Midbrain (tissue), 1 donor: Measurements from ENCODE around the gene METTL21A.

Experiments used
- DNase-seq: peaks from one replicate; lab custom pipeline; 2025; lab: John Stamatoyannopoulos, UW

The METTL21A gene

DNA sequence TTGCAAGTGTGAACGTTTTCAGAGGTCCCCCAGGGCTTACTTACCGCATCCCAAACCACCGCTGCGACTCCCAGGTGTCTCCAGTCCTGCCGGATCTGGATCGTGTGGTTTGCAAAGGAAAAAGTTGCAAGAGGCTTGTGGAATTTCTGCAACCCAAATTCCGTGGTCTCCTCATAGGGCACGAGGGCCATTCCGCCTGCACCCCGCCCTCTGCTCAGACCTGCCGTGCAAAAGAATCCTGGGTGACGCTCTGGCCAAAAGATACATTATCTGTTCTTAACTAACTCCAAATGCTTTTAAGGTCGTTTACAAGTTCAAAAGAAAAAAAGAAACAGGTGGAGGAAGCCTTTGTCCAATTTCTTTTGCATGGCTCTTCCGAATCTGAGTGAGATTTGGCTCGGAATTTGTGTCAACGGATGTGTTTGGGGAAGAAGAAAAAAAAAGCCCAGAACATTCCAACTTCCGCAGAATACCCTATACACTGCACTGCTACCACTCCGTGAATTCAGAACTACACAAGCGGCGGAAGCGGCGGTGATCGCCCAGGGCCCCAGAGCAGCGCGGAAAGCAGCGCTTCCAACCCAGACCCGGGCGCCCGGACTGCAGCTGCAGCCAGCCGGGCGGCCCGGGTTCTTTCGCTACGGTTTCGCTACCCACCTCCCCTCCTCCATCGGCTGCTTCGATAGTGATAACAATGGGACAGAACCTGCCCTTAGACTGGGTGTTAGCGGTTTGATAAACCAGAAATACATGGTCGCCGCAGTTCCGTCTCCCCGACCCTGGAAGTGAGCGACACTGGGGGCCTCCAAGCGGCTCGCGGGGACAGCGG, 795 bp downstream of the METTL21A start:
- DNase-seq, result peak; percentile 71

DNA sequence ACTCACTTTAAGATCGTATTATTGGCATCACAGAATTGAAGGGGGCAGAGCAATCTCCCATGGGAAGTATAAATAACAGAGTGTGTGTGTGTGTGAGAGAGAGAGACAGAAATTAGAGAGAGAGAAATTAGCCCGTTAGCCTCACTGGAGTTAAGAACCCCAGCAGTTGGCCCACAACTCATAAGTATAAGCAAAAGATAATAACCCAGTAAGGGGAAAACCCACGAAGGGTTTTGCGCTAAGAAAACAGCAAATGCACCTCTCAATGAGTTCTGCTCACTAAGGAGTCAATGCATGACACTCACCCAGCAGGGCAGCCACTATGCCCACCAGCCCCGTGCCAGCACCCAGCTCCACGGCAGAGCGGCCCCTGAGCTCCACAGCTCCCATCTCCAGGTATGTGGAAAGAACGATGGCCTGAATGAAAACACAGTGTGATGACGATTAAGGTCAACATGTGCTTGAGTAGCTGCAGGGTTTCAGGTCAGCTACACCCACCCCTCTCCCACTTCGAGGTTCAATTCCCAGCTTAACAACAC, 3.6 kb downstream of the METTL21A start:
- no peak for DNase-seq

DNA sequence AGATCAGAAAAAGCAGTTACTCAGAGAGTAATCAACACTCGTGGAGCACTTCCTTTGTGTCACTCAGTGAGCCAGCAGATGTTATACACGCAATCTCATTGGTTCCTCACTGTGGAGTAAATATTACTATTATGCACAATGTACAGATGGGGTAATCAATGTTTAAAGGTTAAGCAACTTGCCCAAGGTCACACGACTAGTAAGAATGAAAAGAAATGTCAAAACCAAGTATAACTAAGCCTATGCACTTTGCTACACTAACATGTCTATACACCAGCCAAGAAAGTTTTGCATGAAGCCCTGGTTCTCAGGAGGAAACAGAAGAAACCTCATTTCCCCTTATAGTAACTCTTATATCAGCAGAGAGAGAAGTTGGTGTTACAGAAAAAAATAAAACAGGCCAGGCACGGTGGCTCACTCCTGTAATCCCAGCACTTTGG, 5.4 kb downstream of the METTL21A start:
- no peak for DNase-seq

DNA sequence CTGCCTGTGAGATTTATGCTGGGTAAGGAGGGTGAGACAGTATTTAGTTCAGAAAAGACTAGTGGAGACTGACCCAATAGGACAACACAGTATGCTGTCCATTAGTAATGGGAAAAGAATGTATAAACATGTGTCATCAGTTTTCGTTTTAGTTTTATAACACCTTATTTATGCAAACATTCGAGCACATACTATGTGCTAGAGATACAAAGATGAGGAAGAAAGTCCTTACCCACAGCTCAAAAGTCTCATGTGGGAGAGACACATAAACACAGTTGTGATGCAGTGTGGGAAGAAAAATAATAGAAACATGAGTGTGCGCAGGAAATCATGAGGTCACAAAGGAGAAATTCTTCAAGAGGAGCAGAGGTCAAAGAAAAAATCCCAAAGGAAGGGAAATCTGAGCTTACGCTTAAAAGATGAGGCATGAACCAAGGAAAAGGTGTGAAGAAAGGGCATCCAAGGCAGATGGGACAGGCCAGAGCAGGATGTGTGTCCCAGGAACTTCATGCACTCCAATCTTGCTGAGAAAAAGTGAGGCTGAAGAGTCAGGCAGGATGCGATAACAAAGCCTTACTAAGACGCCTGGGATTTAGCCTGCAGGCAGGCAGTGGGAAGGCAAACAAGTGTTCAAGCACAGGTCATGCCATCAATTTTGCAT, 8.1 kb downstream of the METTL21A start:
- DNase-seq, result no peak

DNA sequence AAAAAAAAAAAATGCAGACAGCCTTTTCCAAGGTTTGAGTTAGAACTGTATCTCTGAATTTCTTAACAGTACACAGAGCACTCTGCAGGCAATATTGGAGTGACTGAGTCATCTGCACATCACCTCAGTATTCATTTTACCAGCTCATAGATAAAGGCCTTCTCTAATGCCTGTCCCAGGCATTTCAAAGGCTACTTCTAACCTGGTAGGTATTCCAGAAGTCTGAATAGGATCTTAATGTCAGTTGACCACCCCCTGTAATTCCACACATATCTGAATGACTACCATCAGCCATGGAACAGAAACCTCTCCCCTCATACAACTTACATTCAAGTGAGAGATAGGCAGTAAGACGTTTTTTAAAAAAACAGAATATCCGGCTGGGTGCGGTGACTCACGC, 9.0 kb downstream of the METTL21A start:
- no peak for DNase-seq

DNA sequence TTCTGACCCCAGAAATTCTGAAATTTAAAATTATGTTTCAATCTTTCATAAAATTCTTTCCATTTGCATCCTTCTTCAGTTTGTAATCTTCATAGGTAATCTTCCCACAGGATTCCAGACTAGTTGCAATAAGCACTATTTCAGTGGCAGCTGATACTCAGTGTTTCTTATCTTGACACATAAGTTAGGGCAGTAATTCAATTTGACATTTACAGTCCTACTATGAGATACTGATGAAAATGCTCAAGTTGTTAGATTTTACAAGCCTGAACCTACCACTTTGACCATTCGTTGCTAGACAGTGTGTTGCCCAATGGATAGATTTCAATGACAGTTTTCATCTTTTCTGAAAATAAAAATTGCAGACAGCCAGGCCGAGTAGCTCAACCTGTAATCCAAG, 10.4 kb downstream of the METTL21A start:
- DNase-seq, result no peak

DNA sequence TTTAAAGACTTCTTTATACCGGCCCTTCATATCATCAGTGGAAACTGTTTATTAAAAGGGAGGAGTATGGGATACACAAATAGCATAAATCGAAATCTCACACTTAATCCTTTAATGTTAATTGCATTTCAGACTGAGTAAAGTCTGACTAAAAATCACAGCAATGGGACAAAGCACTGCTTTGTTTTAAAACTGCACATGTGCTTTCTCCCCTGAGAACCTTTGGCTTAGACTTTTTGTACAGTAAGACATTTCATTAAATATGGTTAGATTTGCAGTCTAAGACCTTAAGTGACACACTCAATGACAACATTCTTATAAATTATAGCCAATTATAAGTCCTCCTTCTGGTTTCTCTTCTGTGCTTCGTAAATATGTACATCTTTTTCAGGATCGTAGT, 12.5 kb downstream of the METTL21A start:
- DNase-seq, result no peak

DNA sequence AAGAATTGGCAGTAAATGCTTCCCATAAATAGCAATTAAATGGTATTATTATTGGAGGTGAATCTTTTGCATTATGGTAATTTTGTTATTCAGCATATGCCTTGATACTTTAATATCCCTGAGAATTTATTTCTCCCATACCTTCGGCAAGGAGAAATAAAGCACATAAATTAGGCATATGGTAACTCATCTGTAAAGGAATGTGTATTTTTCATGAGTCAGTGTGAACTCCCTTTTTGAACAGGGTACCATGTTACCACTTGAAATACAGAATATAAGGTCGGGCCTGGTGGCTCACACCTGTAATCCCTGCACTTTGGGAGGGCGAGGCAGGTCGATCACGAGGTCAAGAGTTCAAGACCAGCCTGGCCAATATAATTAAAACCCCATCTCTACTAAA, 18.4 kb downstream of the METTL21A start:
- no peak for DNase-seq

DNA sequence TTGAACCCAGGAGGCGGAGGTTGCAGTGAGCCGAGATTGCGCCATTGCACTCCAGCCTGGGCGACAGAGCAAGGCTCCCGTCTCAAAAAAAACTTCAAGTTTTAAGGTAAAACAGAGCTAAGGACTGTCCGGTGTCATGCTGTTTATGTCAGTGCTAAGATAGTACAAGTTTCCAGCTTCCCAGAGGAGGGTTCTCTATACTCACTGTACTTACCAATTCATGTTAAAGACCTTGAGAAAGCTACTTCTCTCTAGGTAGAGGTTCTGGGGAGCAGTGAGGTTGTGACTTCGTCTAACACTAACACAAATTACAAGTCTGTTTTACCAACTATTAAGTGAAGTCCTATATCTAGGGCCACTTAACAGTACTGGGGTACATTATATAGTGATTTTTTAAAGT, 18.8 kb downstream of the METTL21A start:
- DNase-seq, result no peak

DNA sequence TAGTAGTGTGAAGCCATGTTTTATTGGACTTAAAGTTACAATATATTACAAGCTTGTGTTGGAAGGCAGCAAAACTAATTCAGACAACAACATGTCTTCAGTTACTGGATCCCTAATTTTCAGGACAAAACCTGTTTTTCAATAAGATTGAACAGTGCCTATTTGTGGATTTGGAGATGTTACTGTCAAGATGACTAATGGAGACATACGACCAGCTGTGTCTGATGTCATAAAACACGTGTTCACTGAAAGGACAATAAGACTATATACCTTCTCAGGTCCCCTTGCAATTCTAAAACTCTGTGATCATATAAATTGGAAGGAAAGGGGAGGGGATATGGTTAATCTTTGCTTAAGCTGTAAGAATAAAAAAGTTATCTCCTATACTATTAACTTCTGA, 21.7 kb downstream of the METTL21A start:
- DNase-seq, result no peak

DNA sequence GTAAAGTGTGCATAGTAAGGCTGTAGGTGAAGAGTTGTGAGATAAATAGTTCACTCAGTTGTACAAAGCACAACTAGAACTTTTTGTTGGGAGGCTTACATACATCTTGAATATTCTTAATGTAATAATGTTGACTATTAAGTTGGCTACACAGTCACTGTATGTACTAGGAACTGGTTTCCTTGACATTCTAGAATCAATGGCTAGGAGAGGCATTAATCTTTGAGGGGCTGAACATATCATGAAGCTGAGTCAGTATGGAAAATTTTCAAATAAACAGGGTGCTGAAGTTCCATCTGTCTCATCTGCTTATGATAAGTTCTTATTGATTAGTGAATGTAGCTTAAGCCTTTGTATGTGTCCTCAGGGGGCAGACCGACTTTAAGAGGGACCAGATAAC, 23.4 kb downstream of the METTL21A start:
- DNase-seq, result no peak

DNA sequence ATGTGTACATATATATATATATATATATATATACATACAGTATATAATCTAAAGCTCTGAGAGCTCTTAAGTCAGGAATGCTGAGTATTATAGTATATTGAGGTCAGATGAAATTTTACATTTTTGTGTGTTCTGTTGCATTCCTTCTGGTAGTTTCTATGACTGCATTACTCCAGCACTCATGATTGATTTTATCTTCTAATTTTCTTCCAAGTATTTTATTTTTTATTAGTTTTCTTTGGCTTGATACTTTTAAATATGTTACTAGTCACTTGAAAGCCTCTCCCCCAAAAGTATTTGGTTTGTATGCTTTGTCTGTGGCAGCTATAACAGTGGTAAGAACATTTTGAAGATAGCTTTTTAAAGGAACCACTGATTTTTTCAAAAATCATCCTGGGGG, 25.0 kb downstream of the METTL21A start:
- DNase-seq, result no peak

DNA sequence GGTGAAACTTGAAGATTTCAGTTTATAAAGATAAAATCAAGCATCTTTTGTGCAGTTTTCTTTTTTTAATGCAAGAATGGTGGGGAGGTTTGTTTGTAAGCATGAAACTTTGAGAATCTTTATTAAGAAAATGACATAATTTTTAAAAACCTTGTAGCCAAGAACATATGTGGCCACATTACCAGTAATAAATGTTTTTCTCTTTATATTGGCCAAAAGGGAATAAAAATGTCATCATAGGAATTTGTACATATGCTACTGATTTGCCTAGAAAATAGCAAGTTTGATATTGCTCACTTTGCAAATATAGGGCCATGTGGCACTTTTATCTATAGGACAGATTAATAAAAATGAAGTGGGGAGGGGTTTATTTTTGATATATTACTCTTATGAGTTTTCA, 25.6 kb downstream of the METTL21A start:
- no peak for DNase-seq

DNA sequence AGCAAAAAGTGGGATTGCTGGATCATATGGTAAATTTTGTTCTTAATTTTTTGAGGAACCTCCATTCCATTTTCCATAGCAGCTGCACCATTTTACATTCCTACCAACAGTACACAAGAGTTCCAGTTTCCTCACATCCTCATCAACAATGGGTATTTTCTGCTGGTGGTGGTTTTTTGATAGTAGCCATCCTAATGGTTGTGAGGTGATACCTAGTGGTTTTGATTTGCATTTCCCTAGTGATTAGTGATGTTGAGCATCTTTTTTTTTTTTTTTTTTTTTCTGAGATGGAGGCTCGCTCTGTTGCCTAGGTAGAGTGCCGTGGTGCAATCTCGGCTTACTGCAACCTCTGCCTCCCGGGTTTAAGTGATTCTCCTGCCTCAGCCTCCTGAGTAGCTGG, 30.5 kb downstream of the METTL21A start:
- no peak for DNase-seq

DNA sequence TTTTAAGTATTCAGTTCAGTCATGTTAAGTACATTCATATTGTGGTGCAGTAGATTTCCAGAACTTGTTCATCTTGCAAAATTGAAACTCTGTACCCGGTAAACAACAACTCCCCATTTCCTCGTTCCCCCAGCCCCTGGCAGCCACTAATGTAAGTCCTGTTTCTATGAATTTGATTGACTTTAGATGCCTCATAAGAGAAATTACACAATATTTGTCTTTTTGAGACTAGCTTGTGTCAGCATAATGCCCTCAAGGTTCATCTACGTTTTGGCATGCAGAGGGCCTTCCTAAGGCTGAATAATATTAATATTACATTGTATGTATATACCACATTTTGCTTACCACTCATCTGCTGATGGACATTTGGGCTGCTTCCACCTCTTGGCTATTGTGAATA, 30.9 kb downstream of the METTL21A start:
- DNase-seq, result no peak

DNA sequence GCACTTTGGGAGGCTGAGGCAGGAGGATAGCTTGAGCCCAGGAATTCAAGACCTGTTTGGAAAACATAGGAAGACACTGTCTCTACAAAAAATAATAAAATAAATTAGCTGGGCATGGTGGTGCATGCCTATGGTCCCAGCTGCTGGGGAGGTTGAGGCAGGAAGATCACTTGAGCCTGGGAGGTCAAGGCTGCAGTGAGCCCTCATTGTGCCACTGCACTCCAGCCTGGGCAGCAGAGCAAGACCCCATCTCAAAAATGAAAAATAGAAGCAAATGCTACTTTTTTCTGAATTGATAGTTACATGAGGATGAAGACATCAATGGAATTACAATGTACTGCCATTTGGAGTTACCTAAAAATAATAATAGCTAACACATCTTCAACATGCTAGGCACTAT, 31.9 kb downstream of the METTL21A start:
- no peak for DNase-seq

DNA sequence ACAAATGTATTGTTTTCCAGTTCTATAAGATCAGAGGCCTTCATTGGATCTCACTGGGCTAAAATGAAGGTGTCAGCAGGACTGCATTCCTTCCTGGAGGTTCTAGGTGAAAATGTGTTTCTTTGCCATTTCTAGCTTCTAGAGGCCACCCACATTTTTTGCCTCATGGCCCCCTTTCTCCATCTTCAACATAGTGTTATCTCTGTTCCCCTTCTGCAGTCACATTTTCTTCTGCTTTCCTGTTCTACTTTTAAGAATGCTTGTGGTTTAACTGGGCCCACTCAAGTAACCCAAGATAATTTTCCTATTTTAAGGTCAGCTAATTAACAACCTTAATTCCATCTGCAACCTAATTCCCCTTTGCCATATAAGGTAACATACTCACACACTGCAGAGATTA, 36.1 kb downstream of the METTL21A start:
- no peak for DNase-seq

DNA sequence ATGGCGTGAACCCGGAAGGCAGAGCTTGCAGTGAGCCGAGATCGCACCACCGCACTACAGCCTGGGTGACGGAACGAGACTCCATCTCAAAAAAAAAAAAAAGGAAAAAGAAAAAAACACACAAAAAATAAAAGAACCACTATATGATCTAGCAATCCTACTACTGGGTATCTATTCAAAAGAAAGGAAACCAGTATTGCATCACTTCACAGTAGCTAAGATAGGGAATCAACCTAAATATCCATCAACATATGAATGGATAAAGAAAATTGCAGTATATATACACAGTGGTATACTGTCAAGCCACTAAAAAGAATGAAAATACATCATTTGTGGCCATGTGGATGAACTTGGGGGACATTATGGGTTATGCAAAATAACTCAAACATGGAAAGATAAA, 37.9 kb downstream of the METTL21A start:
- no peak for DNase-seq

DNA sequence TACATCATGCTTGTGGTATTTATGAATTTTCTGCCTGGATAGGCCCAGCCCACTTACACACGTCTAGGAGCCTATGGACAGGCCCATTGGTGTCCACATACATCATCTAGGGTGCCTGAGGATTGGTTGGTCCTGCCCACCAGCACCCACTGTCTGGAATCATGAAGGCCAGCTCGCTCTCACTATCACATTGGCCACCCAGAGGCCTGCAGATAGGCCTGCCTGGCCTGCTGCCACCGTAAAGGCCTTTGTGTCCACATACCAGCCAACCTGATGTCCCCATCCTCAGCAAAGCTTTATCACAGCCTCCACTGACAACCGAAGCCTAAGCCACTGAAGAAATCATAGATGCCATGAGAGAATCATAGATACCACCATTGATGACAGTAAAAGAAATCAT, 40.2 kb downstream of the METTL21A start:
- no peak for DNase-seq

DNA sequence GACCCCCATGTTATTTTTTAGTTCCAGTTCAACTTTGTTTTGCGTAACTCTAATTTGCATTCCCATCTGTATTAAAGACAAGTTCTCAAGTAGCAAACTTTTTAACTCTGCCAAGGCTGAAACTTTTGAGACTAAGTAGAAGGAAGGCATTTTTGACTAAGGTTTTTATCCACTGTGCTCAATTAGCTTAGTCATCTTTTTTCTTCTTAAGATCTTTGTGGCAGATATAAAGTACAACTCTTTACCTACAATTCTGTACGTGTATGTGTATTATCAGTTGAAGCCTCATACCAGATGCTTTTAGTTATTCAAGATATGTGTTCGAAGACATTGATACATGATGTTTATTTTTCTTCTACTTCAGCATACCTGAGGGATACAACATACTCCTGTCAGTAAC, 53.8 kb downstream of the METTL21A start:
- no peak for DNase-seq

DNA sequence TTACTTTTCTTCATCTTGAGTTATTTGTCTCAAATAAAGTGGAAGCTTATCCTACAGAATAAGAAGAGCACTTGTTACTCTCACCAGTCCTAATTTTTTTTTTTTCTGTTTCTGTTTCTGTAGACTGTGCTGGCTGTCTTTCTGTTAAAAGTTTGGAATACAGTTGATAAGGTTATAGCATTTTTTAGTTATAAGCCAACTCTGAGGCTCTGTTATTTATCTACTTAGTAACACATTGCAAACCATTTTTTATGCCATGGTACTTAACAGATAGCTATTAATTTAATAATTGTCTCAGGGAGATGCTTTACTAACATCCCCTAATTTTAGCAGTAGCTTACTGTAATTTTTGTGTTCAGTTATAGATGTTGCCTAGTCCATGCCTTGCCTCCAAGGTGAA, 57.5 kb downstream of the METTL21A start:
- no peak for DNase-seq

DNA sequence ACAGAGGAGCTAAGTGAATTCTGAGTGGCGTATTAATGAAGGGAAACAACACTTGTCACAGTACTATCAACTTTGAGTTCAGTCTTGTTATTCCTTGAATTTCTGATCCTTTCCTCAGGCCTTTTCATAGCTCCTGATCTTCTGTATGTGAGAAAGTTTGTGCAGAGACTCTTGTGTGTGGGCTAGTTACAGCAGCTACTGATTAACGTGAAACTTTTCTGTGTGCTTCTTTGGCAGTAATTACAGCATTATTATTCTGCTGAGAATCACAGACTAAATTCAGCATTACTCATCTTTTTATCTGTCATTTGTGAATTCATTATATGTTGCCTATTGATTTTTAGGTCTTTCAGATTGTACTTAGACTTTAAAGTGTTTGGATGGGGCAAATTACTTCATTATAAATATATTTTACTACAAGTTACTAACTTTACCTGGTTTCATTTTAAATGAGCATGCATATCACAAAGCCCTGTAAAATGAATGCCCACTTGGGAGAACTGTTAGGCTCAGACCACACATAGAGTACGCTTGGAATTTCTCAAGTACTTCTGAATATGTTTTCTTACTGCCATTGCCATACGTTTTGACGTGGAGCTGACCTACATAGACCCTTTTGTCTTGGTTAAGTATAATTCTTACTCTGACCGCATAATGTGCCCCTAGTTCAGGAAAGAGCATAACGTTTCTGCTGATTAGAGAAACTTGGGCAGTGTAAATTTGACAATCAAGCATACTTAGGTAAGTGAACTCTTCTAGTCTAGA, 59.3 kb downstream of the METTL21A start:
- DNase-seq, result no peak
